Transverse colon (tissue), 3 donors: Measurements from ENCODE around the gene TIRAP.

Source experiments
- EP300 ChIP-seq: sonication (generic); formaldehyde crosslinking; IDR thresholded peaks from one replicate; pipeline ENCODE4 v1.6.1; 2017; ENCODE audit warnings: antibody characterized with exemption, low read depth
- TF ChIP-seq, protein P1 (sequence below), 5 experiments: fragments of 200-600 bp in 3 of 5; fragments of 450-650 bp in 2 of 5; sonication (generic) in 3 of 5; IDR thresholded peaks; 1 replicate in 2 of 5; 2 replicates in 3 of 5; pipeline ENCODE4 v1.5.1; 2016 to 2017; ENCODE audit warnings: antibody characterized with exemption in 5 of 5, inconsistent platforms in 3 of 5, mild to moderate bottlenecking in 2 of 5, moderate library complexity in 1 of 5

DNA sequence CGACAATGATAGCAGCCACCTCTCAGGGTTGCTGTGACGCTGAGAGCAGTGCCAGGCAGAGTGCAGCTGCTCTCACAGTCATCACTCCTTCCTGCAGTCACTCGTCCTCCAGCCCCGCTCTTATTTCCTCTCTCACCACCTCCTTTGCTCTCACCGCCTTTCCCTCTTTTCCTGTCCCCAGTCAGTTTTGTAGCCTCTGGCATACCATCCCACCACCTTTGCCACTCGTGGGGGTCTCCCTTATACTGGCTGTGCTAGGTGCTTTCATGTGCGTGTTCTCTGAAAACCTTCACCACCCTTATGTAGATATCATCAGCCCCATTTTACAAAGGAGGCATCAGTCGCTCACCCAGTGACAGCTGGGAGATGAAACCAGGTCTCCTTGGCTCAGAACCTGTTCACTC, 53.2 kb downstream of the TIRAP start:
- TF ChIP-seq, protein P1, sequence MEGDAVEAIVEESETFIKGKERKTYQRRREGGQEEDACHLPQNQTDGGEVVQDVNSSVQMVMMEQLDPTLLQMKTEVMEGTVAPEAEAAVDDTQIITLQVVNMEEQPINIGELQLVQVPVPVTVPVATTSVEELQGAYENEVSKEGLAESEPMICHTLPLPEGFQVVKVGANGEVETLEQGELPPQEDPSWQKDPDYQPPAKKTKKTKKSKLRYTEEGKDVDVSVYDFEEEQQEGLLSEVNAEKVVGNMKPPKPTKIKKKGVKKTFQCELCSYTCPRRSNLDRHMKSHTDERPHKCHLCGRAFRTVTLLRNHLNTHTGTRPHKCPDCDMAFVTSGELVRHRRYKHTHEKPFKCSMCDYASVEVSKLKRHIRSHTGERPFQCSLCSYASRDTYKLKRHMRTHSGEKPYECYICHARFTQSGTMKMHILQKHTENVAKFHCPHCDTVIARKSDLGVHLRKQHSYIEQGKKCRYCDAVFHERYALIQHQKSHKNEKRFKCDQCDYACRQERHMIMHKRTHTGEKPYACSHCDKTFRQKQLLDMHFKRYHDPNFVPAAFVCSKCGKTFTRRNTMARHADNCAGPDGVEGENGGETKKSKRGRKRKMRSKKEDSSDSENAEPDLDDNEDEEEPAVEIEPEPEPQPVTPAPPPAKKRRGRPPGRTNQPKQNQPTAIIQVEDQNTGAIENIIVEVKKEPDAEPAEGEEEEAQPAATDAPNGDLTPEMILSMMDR (IDR thresholded peaks at IDR 0.05), result no peak
- no peak for TF ChIP-seq EP300
